SK-N-SH (cell line): ENCODE data around the gene TTYH3.

Experiments
- ELF1 ChIP-seq: IDR thresholded peaks from 2 replicates; pipeline ENCODE4 v1.4.0; 2012
- FOXM1 ChIP-seq: IDR thresholded peaks from 2 replicates; pipeline ENCODE4 v1.4.0; 2012; ENCODE audit warnings: low read depth, mild to moderate bottlenecking
- NFIC ChIP-seq: IDR thresholded peaks from 2 replicates; pipeline ENCODE4 v1.4.0; 2012; ENCODE audit warnings: borderline replicate concordance
- POLR2AphosphoS5 ChIP-seq: IDR thresholded peaks from 2 replicates; pipeline ENCODE4 v1.6.1; 2012; ENCODE audit warnings: low read depth, low read length
- TAF1 ChIP-seq: IDR thresholded peaks from 2 replicates; pipeline ENCODE4 v1.6.1; 2012; ENCODE audit warnings: low read depth, mild to moderate bottlenecking, low read length, moderate library complexity, borderline replicate concordance
- TF ChIP-seq, protein P1 (sequence below): fragments of 200-600 bp; sonication (generic); IDR thresholded peaks from 2 replicates; pipeline ENCODE4 v1.6.1; 2017; ENCODE audit warnings: antibody characterized with exemption, mild to moderate bottlenecking, moderate library complexity
- TF ChIP-seq, protein P2 (sequence below): IDR thresholded peaks from 2 replicates; pipeline ENCODE4 v1.4.0; 2012; ENCODE audit warnings: low read depth
- TF ChIP-seq, protein P3 (sequence below): IDR thresholded peaks from 2 replicates; pipeline ENCODE4 v1.4.0; 2012; ENCODE audit warnings: low read depth, borderline replicate concordance

DNA sequence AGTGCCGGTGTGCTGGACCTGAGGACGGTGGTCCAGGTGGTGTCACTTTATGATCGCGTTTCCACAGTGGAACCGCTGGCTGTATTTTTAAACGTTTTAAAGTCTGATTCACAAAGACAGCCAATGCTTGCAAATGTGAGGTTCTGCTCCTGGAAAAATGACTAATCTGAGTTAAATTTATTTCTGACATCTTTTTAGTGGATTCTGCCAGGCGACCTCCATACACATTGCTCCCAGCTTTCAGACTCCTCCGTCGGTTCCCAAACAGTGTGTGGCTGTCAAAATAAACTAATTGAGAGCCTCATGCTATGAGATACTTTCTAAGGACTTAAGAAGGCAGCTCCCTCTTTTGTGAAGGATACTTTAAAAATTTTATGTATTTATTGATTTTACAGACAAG is 12.7 kb upstream of the TTYH3 start:
- no peak for TF ChIP-seq TAF1
- TF ChIP-seq, protein P1, sequence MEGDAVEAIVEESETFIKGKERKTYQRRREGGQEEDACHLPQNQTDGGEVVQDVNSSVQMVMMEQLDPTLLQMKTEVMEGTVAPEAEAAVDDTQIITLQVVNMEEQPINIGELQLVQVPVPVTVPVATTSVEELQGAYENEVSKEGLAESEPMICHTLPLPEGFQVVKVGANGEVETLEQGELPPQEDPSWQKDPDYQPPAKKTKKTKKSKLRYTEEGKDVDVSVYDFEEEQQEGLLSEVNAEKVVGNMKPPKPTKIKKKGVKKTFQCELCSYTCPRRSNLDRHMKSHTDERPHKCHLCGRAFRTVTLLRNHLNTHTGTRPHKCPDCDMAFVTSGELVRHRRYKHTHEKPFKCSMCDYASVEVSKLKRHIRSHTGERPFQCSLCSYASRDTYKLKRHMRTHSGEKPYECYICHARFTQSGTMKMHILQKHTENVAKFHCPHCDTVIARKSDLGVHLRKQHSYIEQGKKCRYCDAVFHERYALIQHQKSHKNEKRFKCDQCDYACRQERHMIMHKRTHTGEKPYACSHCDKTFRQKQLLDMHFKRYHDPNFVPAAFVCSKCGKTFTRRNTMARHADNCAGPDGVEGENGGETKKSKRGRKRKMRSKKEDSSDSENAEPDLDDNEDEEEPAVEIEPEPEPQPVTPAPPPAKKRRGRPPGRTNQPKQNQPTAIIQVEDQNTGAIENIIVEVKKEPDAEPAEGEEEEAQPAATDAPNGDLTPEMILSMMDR, result no peak
- no peak for TF ChIP-seq NFIC
- TF ChIP-seq, protein P2, sequence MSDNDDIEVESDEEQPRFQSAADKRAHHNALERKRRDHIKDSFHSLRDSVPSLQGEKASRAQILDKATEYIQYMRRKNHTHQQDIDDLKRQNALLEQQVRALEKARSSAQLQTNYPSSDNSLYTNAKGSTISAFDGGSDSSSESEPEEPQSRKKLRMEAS, result no peak
- no peak for TF ChIP-seq POLR2AphosphoS5
- no peak for TF ChIP-seq FOXM1
- TF ChIP-seq, protein P3, sequence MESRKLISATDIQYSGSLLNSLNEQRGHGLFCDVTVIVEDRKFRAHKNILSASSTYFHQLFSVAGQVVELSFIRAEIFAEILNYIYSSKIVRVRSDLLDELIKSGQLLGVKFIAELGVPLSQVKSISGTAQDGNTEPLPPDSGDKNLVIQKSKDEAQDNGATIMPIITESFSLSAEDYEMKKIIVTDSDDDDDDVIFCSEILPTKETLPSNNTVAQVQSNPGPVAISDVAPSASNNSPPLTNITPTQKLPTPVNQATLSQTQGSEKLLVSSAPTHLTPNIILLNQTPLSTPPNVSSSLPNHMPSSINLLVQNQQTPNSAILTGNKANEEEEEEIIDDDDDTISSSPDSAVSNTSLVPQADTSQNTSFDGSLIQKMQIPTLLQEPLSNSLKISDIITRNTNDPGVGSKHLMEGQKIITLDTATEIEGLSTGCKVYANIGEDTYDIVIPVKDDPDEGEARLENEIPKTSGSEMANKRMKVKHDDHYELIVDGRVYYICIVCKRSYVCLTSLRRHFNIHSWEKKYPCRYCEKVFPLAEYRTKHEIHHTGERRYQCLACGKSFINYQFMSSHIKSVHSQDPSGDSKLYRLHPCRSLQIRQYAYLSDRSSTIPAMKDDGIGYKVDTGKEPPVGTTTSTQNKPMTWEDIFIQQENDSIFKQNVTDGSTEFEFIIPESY, result no peak
- no peak for TF ChIP-seq ELF1
